Astrocyte (in vitro differentiated cells and primary cell): ENCODE measurements around the gene TAF11L14.

ENCODE experiments used
- EZH2 ChIP-seq: IDR thresholded peaks from 2 replicates; pipeline ENCODE4 v1.6.1; 2012; ENCODE audit warnings: mild to moderate bottlenecking, low read length, inconsistent platforms; ENCODE audit not compliant: insufficient read depth
- TF ChIP-seq, protein P1 (sequence below): IDR thresholded peaks from 2 replicates; pipeline ENCODE4 v1.5.1; 2011; ENCODE audit warnings: low read depth, mild to moderate bottlenecking, inconsistent platforms, low read length, moderate library complexity; ENCODE audit not compliant: insufficient read depth

DNA sequence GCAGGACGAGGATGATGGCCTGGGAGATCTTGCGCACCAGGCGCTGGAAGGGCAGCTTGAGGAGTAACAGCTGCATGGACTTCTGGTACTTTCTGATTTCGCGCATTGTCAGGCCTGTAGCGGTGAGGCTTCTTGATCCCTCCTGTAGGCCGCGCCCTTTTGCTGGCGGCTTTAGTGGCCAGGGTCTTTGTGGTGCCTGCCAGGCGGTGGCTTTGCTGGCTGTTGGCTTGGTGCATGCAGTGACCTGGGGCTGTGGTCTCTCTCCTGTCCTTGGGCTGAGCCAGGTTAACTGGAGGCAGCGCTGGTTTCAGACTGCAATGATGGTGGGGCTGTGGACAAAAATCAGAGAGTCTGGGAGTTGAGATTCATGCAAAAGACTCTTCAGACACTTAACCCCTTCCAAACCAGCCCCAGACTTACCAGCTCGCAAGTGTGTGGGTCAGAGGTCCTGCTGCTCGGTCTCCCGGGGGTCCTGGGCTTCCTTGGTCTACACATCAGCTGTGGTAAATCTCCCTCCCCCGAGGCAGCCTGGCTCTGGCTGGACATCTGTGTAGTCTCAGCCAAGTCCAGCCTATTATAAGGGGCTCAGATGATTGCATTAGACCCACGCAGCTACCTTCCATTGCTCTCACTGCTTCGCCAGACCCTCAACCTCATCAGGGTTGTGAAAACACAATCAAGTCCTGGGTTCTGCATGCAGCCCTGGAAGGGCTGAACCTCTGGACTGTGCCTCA, 19.2 kb upstream of the TAF11L14 start:
- TF ChIP-seq, protein P1, sequence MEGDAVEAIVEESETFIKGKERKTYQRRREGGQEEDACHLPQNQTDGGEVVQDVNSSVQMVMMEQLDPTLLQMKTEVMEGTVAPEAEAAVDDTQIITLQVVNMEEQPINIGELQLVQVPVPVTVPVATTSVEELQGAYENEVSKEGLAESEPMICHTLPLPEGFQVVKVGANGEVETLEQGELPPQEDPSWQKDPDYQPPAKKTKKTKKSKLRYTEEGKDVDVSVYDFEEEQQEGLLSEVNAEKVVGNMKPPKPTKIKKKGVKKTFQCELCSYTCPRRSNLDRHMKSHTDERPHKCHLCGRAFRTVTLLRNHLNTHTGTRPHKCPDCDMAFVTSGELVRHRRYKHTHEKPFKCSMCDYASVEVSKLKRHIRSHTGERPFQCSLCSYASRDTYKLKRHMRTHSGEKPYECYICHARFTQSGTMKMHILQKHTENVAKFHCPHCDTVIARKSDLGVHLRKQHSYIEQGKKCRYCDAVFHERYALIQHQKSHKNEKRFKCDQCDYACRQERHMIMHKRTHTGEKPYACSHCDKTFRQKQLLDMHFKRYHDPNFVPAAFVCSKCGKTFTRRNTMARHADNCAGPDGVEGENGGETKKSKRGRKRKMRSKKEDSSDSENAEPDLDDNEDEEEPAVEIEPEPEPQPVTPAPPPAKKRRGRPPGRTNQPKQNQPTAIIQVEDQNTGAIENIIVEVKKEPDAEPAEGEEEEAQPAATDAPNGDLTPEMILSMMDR, result no peak
- no peak for TF ChIP-seq EZH2
